SK-N-DZ (cell line): ENCODE data around the gene INTS15.
"Not testable (repeated sequence)": the region's sequence is repeated elsewhere in the genome, so short reads cannot be mapped to it uniquely, and the experiment has no call there.

Experiments
- DNase-seq: peaks from one replicate; pipeline ENCODE4 v3.0.0-alpha.2; 2015; ENCODE audit warnings: low spot score

The INTS15 gene

GRCh38 chr7:6576867-6577368 is 12.9 kb upstream of the INTS15 start:
- DNase-seq, result not testable (repeated sequence)

GRCh38 chr7:6577369-6578113 is 12.3 kb upstream of the INTS15 start, which contains the start of gene ZDHHC4:
Gene ZDHHC4 (plus strand): TSS chr7:6577454. CDS start chr7:6580562, 3,108 bp downstream.
- peak; percentile 91 for DNase-seq

GRCh38 chr7:6578114-6579084 is 11.4 kb upstream of the INTS15 start:
- no peak for DNase-seq

GRCh38 chr7:6579446-6579845 is 10.4 kb upstream of the INTS15 start:
- DNase-seq, result no peak

- DNase-seq, result not testable (repeated sequence)
These were observed 3.9 kb upstream of the INTS15 start for GRCh38 chr7:6585746-6586432.

- DNase-seq, result no peak
These were observed 1.3 kb upstream of the INTS15 start for GRCh38 chr7:6588566-6588965.

GRCh38 chr7:6589151-6589828 is 531 bp upstream of the INTS15 start:
- no peak for DNase-seq

- peak; percentile 54 for DNase-seq
These were observed 857 bp downstream of the INTS15 start for GRCh38 chr7:6590645-6591110.

- DNase-seq, result no peak
These were observed 10.3 kb downstream of the INTS15 start for GRCh38 chr7:6600093-6600492.

- no peak for DNase-seq
These were observed 14.6 kb downstream of the INTS15 start for GRCh38 chr7:6604458-6604857.

- DNase-seq, result no peak
These were observed 17.2 kb downstream of the INTS15 start for GRCh38 chr7:6606866-6607583.

- DNase-seq, result no peak
These were observed 17.8 kb downstream of the INTS15 start for GRCh38 chr7:6607651-6608051.

GRCh38 chr7:6608081-6608480 is 18.3 kb downstream of the INTS15 start:
- DNase-seq, result no peak

GRCh38 chr7:6608794-6609193 is 19.0 kb downstream of the INTS15 start:
- no peak for DNase-seq

- DNase-seq, result no peak
These were observed 23.0 kb downstream of the INTS15 start for GRCh38 chr7:6612819-6613218.

- no peak for DNase-seq
These were observed 23.9 kb downstream of the INTS15 start for GRCh38 chr7:6613706-6614105.

GRCh38 chr7:6614953-6615722 is 25.3 kb downstream of the INTS15 start, which contains the start of gene ZNF853:
Gene ZNF853 (plus strand): TSS chr7:6615610. CDS start chr7:6616175, 565 bp downstream.
- DNase-seq, result no peak

GRCh38 chr7:6615723-6616555 is 26.1 kb downstream of the INTS15 start:
- DNase-seq, result no peak
